Measurements from ENCODE around the gene TSPAN2.

GRCh38 chr1:115036814-115037507, 52.3 kb downstream of the TSPAN2 start:
- TF ChIP-seq CTCF (conservative IDR thresholded peaks at IDR 0.05), result no peak
- no peak for TF ChIP-seq EZH2 (IDR thresholded peaks at IDR 0.05; ENCODE audit: low read depth)

Data from PC-9 (cell line).